ENCODE data around the gene HIVEP3. TPM values are rescaled to one million over a fixed set of nuclear protein-coding genes. Genes with fewer than 3 reads are reported as not detected.
A peak's percentile ranks its signal among the peaks of the same experiment; 100 is the strongest.

The HIVEP3 gene
- total RNA-seq, 6 experiments from 2014 or later = 1.4 to 3.9 (median 2.2) TPM

DNA sequence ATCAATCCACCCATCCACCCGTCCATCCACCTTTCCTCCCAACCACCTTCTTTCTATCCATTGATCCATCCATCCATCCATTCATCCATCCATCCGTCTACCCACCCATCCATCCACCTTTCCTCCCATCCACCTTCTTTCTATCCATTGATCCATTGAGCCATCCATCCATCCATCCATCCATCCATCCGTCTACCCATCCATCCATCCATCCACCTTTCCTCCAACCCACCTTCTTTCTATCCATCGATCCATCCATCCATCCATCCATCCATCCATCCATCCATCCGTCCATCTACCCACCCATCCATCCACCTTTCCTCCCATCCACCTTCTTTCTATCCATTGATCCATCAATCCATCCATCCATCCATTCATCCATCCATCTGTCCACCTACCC is 429.2 kb downstream of the HIVEP3 start:
- 88% methylated on average over 5 of the region's 5 CpGs for WGBS (ENCODE audit: insufficient coverage, low coverage, low lambda C conversion rate, missing lambda C conversion rate)
- TF ChIP-seq POLR2A (IDR thresholded peaks at IDR 0.05) = no peak
- TF ChIP-seq, protein P1, sequence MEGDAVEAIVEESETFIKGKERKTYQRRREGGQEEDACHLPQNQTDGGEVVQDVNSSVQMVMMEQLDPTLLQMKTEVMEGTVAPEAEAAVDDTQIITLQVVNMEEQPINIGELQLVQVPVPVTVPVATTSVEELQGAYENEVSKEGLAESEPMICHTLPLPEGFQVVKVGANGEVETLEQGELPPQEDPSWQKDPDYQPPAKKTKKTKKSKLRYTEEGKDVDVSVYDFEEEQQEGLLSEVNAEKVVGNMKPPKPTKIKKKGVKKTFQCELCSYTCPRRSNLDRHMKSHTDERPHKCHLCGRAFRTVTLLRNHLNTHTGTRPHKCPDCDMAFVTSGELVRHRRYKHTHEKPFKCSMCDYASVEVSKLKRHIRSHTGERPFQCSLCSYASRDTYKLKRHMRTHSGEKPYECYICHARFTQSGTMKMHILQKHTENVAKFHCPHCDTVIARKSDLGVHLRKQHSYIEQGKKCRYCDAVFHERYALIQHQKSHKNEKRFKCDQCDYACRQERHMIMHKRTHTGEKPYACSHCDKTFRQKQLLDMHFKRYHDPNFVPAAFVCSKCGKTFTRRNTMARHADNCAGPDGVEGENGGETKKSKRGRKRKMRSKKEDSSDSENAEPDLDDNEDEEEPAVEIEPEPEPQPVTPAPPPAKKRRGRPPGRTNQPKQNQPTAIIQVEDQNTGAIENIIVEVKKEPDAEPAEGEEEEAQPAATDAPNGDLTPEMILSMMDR (IDR thresholded peaks at IDR 0.05) = no peak
- Histone ChIP-seq H3K27me3 (no peaks in the 10 kb centered on the region), H3K4me1 (peaks cover 0 to 5% (median 2%) of the 10 kb centered on the region in 4 donors), H3K4me3 (no peak overlapping the region), H3K27ac (no peak overlapping the region), H3K36me3 (no peaks in the 10 kb centered on the region), H3K9me3 (no peaks in the 10 kb centered on the region)
- DNase-seq = no peak
- intact Hi-C loops (cut with DNase I) = no loop called here
- ATAC-seq = no peak

DNA sequence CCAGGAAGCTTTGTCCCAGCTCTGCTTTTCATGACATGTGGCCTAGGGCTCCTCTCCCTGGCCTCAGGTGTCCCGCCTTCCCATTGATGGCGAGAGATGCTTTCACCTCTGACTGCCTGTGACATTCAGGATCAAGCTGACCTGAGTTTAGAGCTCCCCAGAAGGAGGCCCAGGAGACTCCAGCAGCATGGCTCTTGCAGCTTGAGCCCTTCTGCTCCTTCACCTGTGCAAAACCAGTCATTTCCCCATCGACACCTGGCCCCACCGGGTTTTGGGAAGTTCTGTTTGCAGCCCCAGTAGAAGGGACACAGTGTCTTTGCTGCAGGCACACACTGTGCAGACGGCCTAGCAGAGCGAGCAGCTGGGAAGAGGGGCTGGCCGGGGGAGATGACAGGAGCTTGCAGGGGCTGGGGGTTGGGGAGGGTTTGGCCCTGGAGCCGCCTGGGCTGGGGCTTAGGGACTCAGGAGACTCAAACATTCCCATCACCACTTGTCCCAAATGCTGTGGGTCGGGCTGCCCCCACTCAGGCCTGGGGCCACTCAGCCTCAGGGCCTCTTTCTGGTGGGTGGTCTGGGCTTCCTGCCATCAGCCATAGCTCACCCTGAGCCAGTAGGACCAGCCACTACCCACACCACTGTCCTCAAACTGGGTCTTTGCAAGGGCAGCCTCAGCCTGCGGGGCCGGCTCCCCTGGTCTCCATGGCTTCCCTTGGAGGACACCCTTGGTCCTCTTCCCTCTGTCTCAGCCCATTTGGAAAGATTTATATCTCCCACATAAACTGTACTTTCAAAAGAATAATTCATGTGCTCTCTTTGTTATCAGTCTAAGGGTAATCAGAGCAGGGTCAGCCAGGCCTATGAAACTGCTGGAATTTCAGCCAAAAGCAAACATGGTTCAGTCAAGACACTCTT is 430.4 kb downstream of the HIVEP3 start:
- H3K9me3 ChIP-seq = no peaks in the 10 kb centered on the region
- H3K4me1 ChIP-seq = peaks cover 0 to 14% (median 6%) of the 10 kb centered on the region in 4 donors
- H3K27ac ChIP-seq = no peak overlapping the region
- TF ChIP-seq, protein P1 (IDR thresholded peaks at IDR 0.05) = no peak
- intact Hi-C loops (cut with DNase I) = no loop called here
- no peaks in the 10 kb centered on the region for H3K27me3 ChIP-seq
- ATAC-seq = no peak
- no peaks in the 10 kb centered on the region for H3K36me3 ChIP-seq
- 82% methylated on average over 2 of the region's 11 CpGs for WGBS (ENCODE audit: insufficient coverage, low coverage, low lambda C conversion rate, missing lambda C conversion rate)
- DNase-seq = peak in 1 of 3 donors; percentile 43
- H3K4me3 ChIP-seq = no peak overlapping the region

DNA sequence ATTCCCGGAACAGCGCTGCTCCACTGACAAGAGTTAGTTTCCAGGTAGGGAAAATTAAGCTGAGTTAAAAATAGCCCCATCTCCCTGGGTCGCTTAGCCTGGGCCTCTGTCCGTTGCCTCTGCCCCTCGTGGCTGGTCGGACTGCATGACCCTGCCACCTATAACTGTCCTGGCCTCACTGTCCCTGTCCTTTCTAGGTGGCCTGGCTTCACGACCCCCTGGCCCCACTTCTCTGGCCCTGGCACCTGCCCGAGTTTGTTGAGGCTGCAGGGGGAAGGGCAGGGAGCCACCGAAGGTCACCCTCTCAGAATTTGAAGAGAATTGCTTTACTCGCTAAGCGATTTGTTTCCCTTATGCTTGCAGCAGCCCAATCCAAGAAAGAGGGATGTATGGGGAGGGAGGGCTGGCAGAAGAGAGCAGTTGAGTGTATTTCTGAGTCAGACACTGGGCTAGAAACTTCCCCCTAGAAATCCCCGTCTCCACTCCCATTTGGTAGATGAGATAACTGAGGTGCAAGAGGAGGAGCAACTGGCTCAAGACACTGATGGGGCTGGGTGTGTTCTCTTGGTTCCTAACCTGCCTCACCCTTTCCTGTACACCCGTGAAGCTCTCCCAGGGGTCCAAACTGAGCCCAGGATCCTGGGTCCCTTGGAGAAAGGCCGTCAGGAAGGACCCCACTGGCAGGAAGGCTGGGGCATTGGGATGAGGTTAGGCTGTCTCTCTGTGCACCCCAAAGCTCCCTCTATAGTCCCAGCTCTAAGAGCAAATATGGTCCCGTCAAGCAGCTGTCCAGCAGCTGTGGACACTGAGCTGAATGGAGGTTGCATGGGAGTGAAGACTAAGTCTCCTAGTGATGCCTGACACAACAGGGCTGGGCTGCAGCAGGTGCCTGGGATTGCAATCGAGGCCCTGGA is 431.3 kb downstream of the HIVEP3 start:
- 43% methylated on average over 7 of the region's 16 CpGs for WGBS (ENCODE audit: insufficient coverage, low coverage, low lambda C conversion rate, missing lambda C conversion rate)
- intact Hi-C loops (cut with DNase I) = no loop called here
- peak in 1 of 3 donors; percentile 37 for DNase-seq

More for the DNA sequence above, 431.3 kb downstream of the HIVEP3 start:
- H3K4me1 ChIP-seq = peaks cover 0 to 18% (median 6%) of the 10 kb centered on the region in 4 donors
- no peaks in the 10 kb centered on the region for H3K36me3 ChIP-seq
- H3K4me3 ChIP-seq = no peak overlapping the region
- no peak for TF ChIP-seq POLR2A (IDR thresholded peaks at IDR 0.05)
- TF ChIP-seq, protein P1 (IDR thresholded peaks at IDR 0.05) = no peak
- ATAC-seq = no peak
- H3K27me3 ChIP-seq = no peaks in the 10 kb centered on the region
- H3K9me3 ChIP-seq = no peaks in the 10 kb centered on the region
- H3K27ac ChIP-seq = no peak overlapping the region

All from right lobe of liver (tissue), 6 donors.